Kidney (tissue), 14 donors: ENCODE measurements around the gene FARP1. TPM values are rescaled to one million over a fixed set of nuclear protein-coding genes. Genes with fewer than 3 reads are reported as not detected.

ENCODE experiments used
- DNase-seq, 5 donors: peaks; one replicate each; pipeline ENCODE4 v3.0.0-alpha.2; 2013 to 2020
- FAIRE-seq: peaks from 2 replicates; lab custom pipeline; 2012; peaks lifted over from hg19 to GRCh38; lab: Jason Lieb, UNC
- H3K27ac ChIP-seq, 2 donors: one replicate each; pipeline ENCODE4 v1.7.0; 2013; ENCODE audit warnings: low read depth in 2 of 2, low read length in 2 of 2, inconsistent platforms in 1 of 2
- H3K27me3 ChIP-seq: one replicate; pipeline ENCODE4 v1.7.1; 2013; ENCODE audit warnings: low read length, inconsistent platforms; ENCODE audit not compliant: control insufficient read depth, insufficient read depth
- H3K36me3 ChIP-seq, 3 donors: one replicate each; pipeline versions ENCODE4 v1.7.0 to v1.7.1; 2013; ENCODE audit warnings: low read length in 3 of 3, control low read depth in 1 of 3, inconsistent platforms in 1 of 3; ENCODE audit not compliant: insufficient read depth in 3 of 3, control insufficient read depth in 2 of 3
- H3K4me1 ChIP-seq, 3 donors: one replicate each; pipeline versions ENCODE4 v1.7.0 to v1.7.1; 2013; ENCODE audit warnings: low read length in 3 of 3, inconsistent platforms in 1 of 3, low read depth in 1 of 3; ENCODE audit not compliant: control insufficient read depth in 2 of 3, insufficient read depth in 2 of 3
- H3K4me3 ChIP-seq, 3 donors: one replicate each; pipeline versions ENCODE4 v1.7.0 to v1.8.1; 2013; ENCODE audit warnings: low read length in 3 of 3, control low read depth in 1 of 3, inconsistent platforms in 1 of 3
- H3K9ac ChIP-seq, 3 donors: one replicate each; pipeline versions ENCODE4 v1.7.0 to v1.7.1; 2013; ENCODE audit warnings: low read length in 3 of 3, control low read depth in 1 of 3, inconsistent platforms in 1 of 3
- H3K9me3 ChIP-seq, 3 donors: one replicate each; pipeline versions ENCODE4 v1.7.0 to v1.7.1; 2013; ENCODE audit warnings: low read length in 3 of 3, control low read depth in 1 of 3, inconsistent platforms in 1 of 3; ENCODE audit not compliant: control insufficient read depth in 2 of 3, insufficient read depth in 1 of 3
- intact Hi-C: fragments of 100-400 bp; cut with DNase I; formaldehyde crosslinking; loops from one replicate; pipeline ENCODE4 v1.11.1; 2022
- polyA plus RNA-seq: library from polyadenylated mRNA; stranded (reverse); fragments of 350-450 nt; fragmentation: Illumina TruSeq; extraction: RNeasy Lipid Tissue Mini Kit (QIAGEN cat#74804); gene quantifications from one replicate; pipeline ENCODE4 v1.2.3, GENCODE V29; 2014; ENCODE audit warnings: low read depth, low replicate concordance; ENCODE audit not compliant: insufficient read depth
- total RNA-seq: library from RNA; stranded (reverse); fragmentation: NEBNext Ultra II Directional; extraction: Animal tissue kit (Norgen Biotek cat#: 25700); gene quantifications from one replicate; pipeline ENCODE4 v1.2.1, GENCODE V29; 2021
- TF ChIP-seq, protein P1 (sequence below): IDR thresholded peaks from 3 replicates; pipeline ENCODE4 v1.5.1; 2012; ENCODE audit warnings: mild to moderate bottlenecking, moderate library complexity, borderline replicate concordance; ENCODE audit not compliant: insufficient read depth; ENCODE audit errors: extremely low read depth
- donor health status: control.
- donor health status: control.
- donor health status: control.
- donor health status: control.
- donor health status: control.
- donor health status: DM: yes; HTN: yes; CAD: no.
- donor health status: Normal renal cell carcinoma (clear cell type).

The FARP1 gene
- total and polyA plus RNA-seq, 2 donors from 2014 or later = 123 to 229 TPM

DNA sequence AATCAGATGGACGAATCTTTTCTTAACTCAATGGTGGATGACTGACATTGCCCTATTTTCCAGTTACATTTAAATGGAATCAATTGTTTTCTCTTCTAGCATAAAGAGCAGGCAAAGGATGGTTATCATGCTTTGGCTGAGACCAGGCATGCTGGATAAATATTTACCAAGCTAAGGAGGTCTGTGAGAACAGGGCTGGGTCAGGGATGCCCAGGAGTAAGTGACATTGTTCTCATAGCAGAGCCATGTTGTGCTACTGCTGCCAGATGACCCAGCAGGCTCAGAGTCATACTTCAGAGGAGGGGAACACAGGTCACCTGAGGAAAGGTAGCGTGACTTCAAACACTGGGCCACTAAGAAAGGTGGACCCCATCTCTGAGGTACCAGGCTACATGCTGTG, 150.2 kb downstream of the FARP1 start:
- FAIRE-seq (peak; percentile 27), DNase-seq (no peak)
- intact Hi-C loops = no loop called here
- Histone ChIP-seq H3K4me1 (peaks cover 3 to 30% (median 16%) of the 10 kb centered on the region in 3 donors), H3K9me3 (no peaks in the 10 kb centered on the region), H3K4me3 (no peak overlapping the region), H3K27me3 (no peaks in the 10 kb centered on the region), H3K27ac (peak overlapping the region; percentile 10 to 66), H3K36me3 (peaks cover 0 to 3% (median 0%) of the 10 kb centered on the region in 3 donors), H3K9ac (no peak overlapping the region)
- TF ChIP-seq, protein P1, sequence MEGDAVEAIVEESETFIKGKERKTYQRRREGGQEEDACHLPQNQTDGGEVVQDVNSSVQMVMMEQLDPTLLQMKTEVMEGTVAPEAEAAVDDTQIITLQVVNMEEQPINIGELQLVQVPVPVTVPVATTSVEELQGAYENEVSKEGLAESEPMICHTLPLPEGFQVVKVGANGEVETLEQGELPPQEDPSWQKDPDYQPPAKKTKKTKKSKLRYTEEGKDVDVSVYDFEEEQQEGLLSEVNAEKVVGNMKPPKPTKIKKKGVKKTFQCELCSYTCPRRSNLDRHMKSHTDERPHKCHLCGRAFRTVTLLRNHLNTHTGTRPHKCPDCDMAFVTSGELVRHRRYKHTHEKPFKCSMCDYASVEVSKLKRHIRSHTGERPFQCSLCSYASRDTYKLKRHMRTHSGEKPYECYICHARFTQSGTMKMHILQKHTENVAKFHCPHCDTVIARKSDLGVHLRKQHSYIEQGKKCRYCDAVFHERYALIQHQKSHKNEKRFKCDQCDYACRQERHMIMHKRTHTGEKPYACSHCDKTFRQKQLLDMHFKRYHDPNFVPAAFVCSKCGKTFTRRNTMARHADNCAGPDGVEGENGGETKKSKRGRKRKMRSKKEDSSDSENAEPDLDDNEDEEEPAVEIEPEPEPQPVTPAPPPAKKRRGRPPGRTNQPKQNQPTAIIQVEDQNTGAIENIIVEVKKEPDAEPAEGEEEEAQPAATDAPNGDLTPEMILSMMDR = no peak

DNA sequence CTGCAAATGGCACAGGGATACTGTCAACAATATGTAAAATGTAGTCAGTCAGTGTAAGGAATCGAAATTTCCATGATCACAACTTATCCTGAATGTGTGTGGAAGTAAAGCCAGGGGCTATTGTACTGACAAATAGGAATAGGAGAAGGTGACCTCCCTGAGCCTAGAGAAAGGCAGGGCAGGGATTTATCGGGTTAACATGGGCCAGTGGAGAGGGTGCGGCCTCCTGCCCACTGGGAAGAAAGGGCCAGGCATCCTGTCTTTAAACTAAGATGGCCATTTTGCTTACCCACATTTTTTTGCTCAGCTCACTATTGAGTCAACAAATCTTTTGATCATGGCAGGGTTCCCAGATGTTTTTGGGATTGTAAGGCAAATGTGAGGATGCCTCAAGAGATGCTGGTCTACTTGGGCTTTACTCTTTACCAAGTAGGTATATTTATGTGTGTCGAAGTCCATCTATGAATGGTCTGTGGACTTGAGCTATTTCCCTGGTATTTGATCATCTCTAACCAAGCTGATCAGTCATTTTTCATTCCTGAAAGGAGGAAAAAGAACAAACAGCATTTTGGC, 150.8 kb downstream of the FARP1 start:
- Histone ChIP-seq H3K27ac (peak overlapping the region; percentile 10 to 66), H3K4me1 (peaks cover 3 to 32% (median 16%) of the 10 kb centered on the region in 3 donors), H3K4me3 (no peak overlapping the region), H3K9me3 (no peaks in the 10 kb centered on the region), H3K27me3 (no peaks in the 10 kb centered on the region), H3K9ac (no peak overlapping the region), H3K36me3 (peaks cover 0 to 3% (median 0%) of the 10 kb centered on the region in 3 donors)
- DNase-seq (no peak), FAIRE-seq (no peak)
- TF ChIP-seq, protein P1 = no peak
- intact Hi-C loops = no loop called here

DNA sequence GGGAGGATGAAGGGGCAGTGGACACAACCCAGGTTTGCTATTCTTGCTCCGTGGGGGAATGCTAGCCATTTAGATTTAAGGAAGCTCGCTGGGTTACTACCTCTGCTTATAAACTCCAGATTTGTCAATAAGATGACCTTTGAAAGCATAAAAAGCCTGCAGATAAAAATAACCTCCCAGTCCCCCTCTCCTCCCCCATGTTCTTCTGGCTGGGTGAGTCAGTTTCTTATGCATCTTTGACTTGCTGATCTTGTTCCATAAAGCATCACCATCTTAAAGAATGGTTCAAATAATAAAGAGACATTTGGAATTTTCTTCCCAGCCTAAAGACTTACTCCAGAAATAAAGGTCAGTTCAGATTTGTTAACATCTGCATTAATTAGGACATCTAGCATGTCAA, 152.5 kb downstream of the FARP1 start:
- no peak for FAIRE-seq
- peaks cover 0 to 3% (median 0%) of the 10 kb centered on the region in 3 donors for H3K36me3 ChIP-seq
- no peak overlapping the region for H3K27ac ChIP-seq
- no peak for DNase-seq
- H3K4me3 ChIP-seq = no peak overlapping the region
- no peaks in the 10 kb centered on the region for H3K27me3 ChIP-seq
- TF ChIP-seq, protein P1 = no peak
- H3K9me3 ChIP-seq = no peaks in the 10 kb centered on the region
- intact Hi-C loops = no loop called here
- peaks cover 3 to 36% (median 18%) of the 10 kb centered on the region in 3 donors for H3K4me1 ChIP-seq
- no peak overlapping the region for H3K9ac ChIP-seq
